GM19193 (cell line): Measurements from ENCODE around the gene PRKD1.

Source experiments
- POLR2A ChIP-seq: IDR thresholded peaks from 4 replicates; pipeline ENCODE4 v1.6.1; 2011; ENCODE audit not compliant: insufficient read depth, insufficient read length; ENCODE audit errors: extremely low read depth

PRKD1 gene

GRCh38 chr14:29710015-29710414 is 217.6 kb downstream of the PRKD1 start:
- TF ChIP-seq POLR2A = no peak

- TF ChIP-seq POLR2A = no peak
These were observed 218.2 kb downstream of the PRKD1 start for GRCh38 chr14:29709490-29709889.

GRCh38 chr14:29706700-29707099 is 220.9 kb downstream of the PRKD1 start:
- no peak for TF ChIP-seq POLR2A

GRCh38 chr14:29705801-29706200 is 221.8 kb downstream of the PRKD1 start:
- no peak for TF ChIP-seq POLR2A

- TF ChIP-seq POLR2A = no peak
These were observed 239.8 kb downstream of the PRKD1 start for GRCh38 chr14:29687866-29688265.

GRCh38 chr14:29687071-29687765 is 240.4 kb downstream of the PRKD1 start:
- TF ChIP-seq POLR2A = no peak

- TF ChIP-seq POLR2A = no peak
These were observed 242.7 kb downstream of the PRKD1 start for GRCh38 chr14:29684926-29685325.

- TF ChIP-seq POLR2A = no peak
These were observed 244.9 kb downstream of the PRKD1 start for GRCh38 chr14:29682789-29683188.

- TF ChIP-seq POLR2A = no peak
These were observed 246.3 kb downstream of the PRKD1 start for GRCh38 chr14:29681316-29681715.

- TF ChIP-seq POLR2A = no peak
These were observed 252.9 kb downstream of the PRKD1 start for GRCh38 chr14:29674566-29675285.

GRCh38 chr14:29672831-29673230 is 254.8 kb downstream of the PRKD1 start:
- no peak for TF ChIP-seq POLR2A

GRCh38 chr14:29671034-29671433 is 256.6 kb downstream of the PRKD1 start:
- no peak for TF ChIP-seq POLR2A

GRCh38 chr14:29668201-29668600 is 259.4 kb downstream of the PRKD1 start:
- no peak for TF ChIP-seq POLR2A

GRCh38 chr14:29664515-29664914 is 263.1 kb downstream of the PRKD1 start:
- TF ChIP-seq POLR2A = no peak

GRCh38 chr14:29663281-29663801 is 264.3 kb downstream of the PRKD1 start:
- no peak for TF ChIP-seq POLR2A

GRCh38 chr14:29654901-29655550 is 272.6 kb downstream of the PRKD1 start:
- TF ChIP-seq POLR2A = no peak

- no peak for TF ChIP-seq POLR2A
These were observed 274.3 kb downstream of the PRKD1 start for GRCh38 chr14:29653303-29653702.

- no peak for TF ChIP-seq POLR2A
These were observed 275.1 kb downstream of the PRKD1 start for GRCh38 chr14:29652571-29652970.
